Neural cell (in vitro differentiated cells): ENCODE data around the gene TMEM59L. TPM values are rescaled to one million over a fixed set of nuclear protein-coding genes. Genes with fewer than 3 reads are reported as not detected.
"Not testable (repeated sequence)": the region's sequence is repeated elsewhere in the genome, so short reads cannot be mapped to it uniquely, and the experiment has no call there.

ENCODE experiments used
- H2AFZ ChIP-seq: fragments of 200-600, 300-800 bp; sonication (generic), shearing (Covaris generic); 2 replicates; pipeline ENCODE4 v1.6.0; 2014; ENCODE audit warnings: low read depth, mild to moderate bottlenecking, antibody characterized with exemption, low read length, moderate library complexity
- H3F3A ChIP-seq: fragments of 200-600 bp; shearing (Covaris generic); 2 replicates; pipeline ENCODE4 v1.6.1; 2016; ENCODE audit warnings: mild to moderate bottlenecking, moderate library complexity, mixed read lengths, antibody characterized with exemption, low read length; ENCODE audit not compliant: insufficient read depth, poor library complexity, severe bottlenecking
- H3K27ac ChIP-seq: fragments of 200-600, 300-800 bp; sonication (generic), shearing (Covaris generic); 2 replicates; pipeline ENCODE4 v1.5.1; 2014; ENCODE audit warnings: mild to moderate bottlenecking, low read length, moderate library complexity
- H3K27me3 ChIP-seq: fragments of 300-800, 200-600 bp; sonication (generic), shearing (Covaris generic); 2 replicates; pipeline ENCODE4 v1.6.0; 2014; ENCODE audit warnings: mild to moderate bottlenecking, low read depth, low read length, moderate library complexity; ENCODE audit not compliant: insufficient read depth
- H3K36me3 ChIP-seq: fragments of 300-800, 200-600 bp; sonication (generic), shearing (Covaris generic); 2 replicates; pipeline ENCODE4 v1.5.1; 2014; ENCODE audit warnings: mild to moderate bottlenecking, antibody characterized with exemption, low read length, moderate library complexity; ENCODE audit not compliant: insufficient read depth
- H3K4me2 ChIP-seq: fragments of 300-800, 200-600 bp; sonication (generic), shearing (Covaris generic); 2 replicates; pipeline ENCODE4 v1.6.0; 2014; ENCODE audit warnings: mild to moderate bottlenecking, low read length
- H3K4me3 ChIP-seq: fragments of 300-800, 200-600 bp; sonication (generic), shearing (Covaris generic); 2 replicates; pipeline ENCODE4 v1.5.1; 2014; ENCODE audit warnings: mild to moderate bottlenecking, low read length, moderate library complexity
- H3K79me2 ChIP-seq: fragments of 200-600 bp; shearing (Covaris generic); replicated peaks from 2 replicates; pipeline ENCODE4 v1.6.0; 2014; ENCODE audit warnings: mild to moderate bottlenecking, low read length, moderate library complexity; ENCODE audit not compliant: insufficient read depth
- H3K9ac ChIP-seq: fragments of 300-800, 200-600 bp; sonication (generic), shearing (Covaris generic); 2 replicates; pipeline ENCODE4 v1.6.1; 2016; ENCODE audit warnings: mild to moderate bottlenecking, low read length, mixed read lengths
- H3K9me2 ChIP-seq: fragments of 200-600 bp; shearing (Covaris generic); 2 replicates; pipeline ENCODE4 v1.6.1; 2016; ENCODE audit warnings: mild to moderate bottlenecking, low read length, mixed read lengths; ENCODE audit not compliant: insufficient read depth
- H3K9me3 ChIP-seq: fragments of 200-600, 300-800 bp; sonication (generic), shearing (Covaris generic); 2 replicates; pipeline ENCODE4 v1.6.1; 2016; ENCODE audit warnings: mild to moderate bottlenecking, mixed run types, low read length, moderate library complexity, mixed read lengths
- H4K20me1 ChIP-seq: fragments of 200-600 bp; shearing (Covaris generic); 2 replicates; pipeline ENCODE4 v1.6.1; 2016; ENCODE audit warnings: mild to moderate bottlenecking, mixed run types; ENCODE audit not compliant: insufficient read depth
- EP300 ChIP-seq: fragments of 450-650 bp; conservative IDR thresholded peaks from 2 replicates; pipeline ENCODE4 v1.6.1; 2014; ENCODE audit warnings: antibody characterized with exemption, mild to moderate bottlenecking, moderate library complexity; ENCODE audit not compliant: poor library complexity, severe bottlenecking
- EZH2 ChIP-seq: fragments of 200-600, 300-800 bp; shearing (Covaris generic), sonication (generic); IDR thresholded peaks from 2 replicates; pipeline ENCODE4 v1.6.1; 2014; ENCODE audit warnings: antibody characterized with exemption, low read length, borderline replicate concordance, mild to moderate bottlenecking; ENCODE audit not compliant: insufficient read depth, poor library complexity, severe bottlenecking
- MXI1 ChIP-seq: fragments of 450-650 bp; conservative IDR thresholded peaks from 2 replicates; pipeline ENCODE4 v1.6.1; 2014; ENCODE audit warnings: antibody characterized with exemption, mild to moderate bottlenecking; ENCODE audit not compliant: poor library complexity, severe bottlenecking
- POLR2AphosphoS5 ChIP-seq: IDR thresholded peaks from 2 replicates; pipeline ENCODE4 v1.6.1; 2012
- RAD21 ChIP-seq: fragments of 450-650 bp; conservative IDR thresholded peaks from 2 replicates; pipeline ENCODE4 v1.6.1; 2014; ENCODE audit warnings: antibody characterized with exemption, mild to moderate bottlenecking, moderate library complexity
- SMC3 ChIP-seq: fragments of 450-650 bp; conservative IDR thresholded peaks from 2 replicates; pipeline ENCODE4 v1.6.1; 2014; ENCODE audit warnings: antibody characterized with exemption, mild to moderate bottlenecking, moderate library complexity; ENCODE audit not compliant: poor library complexity
- TAF1 ChIP-seq: IDR thresholded peaks from 2 replicates; pipeline ENCODE4 v1.6.1; 2012; ENCODE audit warnings: low read depth
- polyA plus RNA-seq: library from polyadenylated mRNA; depleted of rRNA; stranded (reverse); fragments of >200 nt; gene quantifications from 2 replicates; pipeline ENCODE4 v1.2.3, GENCODE V29; 2014
- TF ChIP-seq, protein P1 (sequence below): fragments of 450-650 bp; IDR thresholded peaks from 2 replicates; pipeline ENCODE4 v1.5.1; 2014; ENCODE audit warnings: antibody characterized with exemption, mild to moderate bottlenecking, moderate library complexity; ENCODE audit not compliant: poor library complexity, severe bottlenecking
- TF ChIP-seq, protein P2 (sequence below): IDR thresholded peaks from 2 replicates; pipeline ENCODE4 v1.6.1; 2012; ENCODE audit warnings: borderline replicate concordance

The TMEM59L gene
- polyA plus RNA-seq, 1 donor from 2014 or later: 138 TPM

DNA sequence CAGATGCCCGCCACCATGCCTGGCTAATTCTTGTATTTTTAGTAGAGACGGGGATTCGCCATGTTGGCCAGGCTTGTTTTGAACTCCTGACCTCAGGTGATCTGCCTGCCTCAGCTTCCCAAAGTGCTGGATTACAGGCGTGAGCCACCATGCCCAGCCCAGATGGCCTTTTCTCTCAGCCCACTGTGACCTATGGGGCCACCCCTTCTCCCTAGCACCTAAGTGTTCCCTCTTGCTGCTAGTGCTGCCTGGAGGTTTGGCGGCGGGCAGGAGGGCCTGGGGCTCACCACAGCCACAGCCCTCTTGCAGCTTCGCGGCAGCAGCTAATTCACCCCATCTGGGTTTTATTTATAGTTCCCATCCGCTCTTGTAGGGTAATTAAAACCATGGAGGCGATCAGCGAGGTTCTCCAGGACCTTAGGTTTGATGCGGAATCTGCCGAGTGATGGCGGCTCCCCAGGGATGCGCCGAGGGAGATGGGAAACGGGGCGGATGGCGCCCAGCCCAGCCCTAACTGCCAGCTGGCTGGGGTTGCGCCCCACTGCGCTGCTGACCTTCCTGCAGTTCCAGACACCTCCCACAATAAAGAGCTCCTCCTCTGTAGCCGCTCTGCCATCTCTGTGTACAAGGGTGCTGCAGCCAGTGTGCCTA, 20.8 kb upstream of the TMEM59L start:
- Histone ChIP-seq H3K27me3 (no peaks in the 10 kb centered on the region), H4K20me1 (no peaks in the 10 kb centered on the region), H3K9me3 (no peaks in the 10 kb centered on the region), H3K4me2 (no peak overlapping the region), H3F3A (no peaks in the 10 kb centered on the region), H3K36me3 (no peaks in the 10 kb centered on the region), H3K79me2 (no peaks in the 10 kb centered on the region), H3K27ac (no peak overlapping the region), H2AFZ (no peak overlapping the region), H3K9me2 (no peaks in the 10 kb centered on the region), H3K9ac (no peak overlapping the region), H3K4me3 (no peak overlapping the region)
- no peak for TF ChIP-seq SMC3
- TF ChIP-seq POLR2AphosphoS5: no peak
- TF ChIP-seq, protein P1, sequence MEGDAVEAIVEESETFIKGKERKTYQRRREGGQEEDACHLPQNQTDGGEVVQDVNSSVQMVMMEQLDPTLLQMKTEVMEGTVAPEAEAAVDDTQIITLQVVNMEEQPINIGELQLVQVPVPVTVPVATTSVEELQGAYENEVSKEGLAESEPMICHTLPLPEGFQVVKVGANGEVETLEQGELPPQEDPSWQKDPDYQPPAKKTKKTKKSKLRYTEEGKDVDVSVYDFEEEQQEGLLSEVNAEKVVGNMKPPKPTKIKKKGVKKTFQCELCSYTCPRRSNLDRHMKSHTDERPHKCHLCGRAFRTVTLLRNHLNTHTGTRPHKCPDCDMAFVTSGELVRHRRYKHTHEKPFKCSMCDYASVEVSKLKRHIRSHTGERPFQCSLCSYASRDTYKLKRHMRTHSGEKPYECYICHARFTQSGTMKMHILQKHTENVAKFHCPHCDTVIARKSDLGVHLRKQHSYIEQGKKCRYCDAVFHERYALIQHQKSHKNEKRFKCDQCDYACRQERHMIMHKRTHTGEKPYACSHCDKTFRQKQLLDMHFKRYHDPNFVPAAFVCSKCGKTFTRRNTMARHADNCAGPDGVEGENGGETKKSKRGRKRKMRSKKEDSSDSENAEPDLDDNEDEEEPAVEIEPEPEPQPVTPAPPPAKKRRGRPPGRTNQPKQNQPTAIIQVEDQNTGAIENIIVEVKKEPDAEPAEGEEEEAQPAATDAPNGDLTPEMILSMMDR: no peak
- no peak for TF ChIP-seq MXI1
- TF ChIP-seq EZH2: no peak
- no peak for TF ChIP-seq TAF1
- TF ChIP-seq RAD21: no peak
- TF ChIP-seq EP300: no peak
- TF ChIP-seq, protein P2, sequence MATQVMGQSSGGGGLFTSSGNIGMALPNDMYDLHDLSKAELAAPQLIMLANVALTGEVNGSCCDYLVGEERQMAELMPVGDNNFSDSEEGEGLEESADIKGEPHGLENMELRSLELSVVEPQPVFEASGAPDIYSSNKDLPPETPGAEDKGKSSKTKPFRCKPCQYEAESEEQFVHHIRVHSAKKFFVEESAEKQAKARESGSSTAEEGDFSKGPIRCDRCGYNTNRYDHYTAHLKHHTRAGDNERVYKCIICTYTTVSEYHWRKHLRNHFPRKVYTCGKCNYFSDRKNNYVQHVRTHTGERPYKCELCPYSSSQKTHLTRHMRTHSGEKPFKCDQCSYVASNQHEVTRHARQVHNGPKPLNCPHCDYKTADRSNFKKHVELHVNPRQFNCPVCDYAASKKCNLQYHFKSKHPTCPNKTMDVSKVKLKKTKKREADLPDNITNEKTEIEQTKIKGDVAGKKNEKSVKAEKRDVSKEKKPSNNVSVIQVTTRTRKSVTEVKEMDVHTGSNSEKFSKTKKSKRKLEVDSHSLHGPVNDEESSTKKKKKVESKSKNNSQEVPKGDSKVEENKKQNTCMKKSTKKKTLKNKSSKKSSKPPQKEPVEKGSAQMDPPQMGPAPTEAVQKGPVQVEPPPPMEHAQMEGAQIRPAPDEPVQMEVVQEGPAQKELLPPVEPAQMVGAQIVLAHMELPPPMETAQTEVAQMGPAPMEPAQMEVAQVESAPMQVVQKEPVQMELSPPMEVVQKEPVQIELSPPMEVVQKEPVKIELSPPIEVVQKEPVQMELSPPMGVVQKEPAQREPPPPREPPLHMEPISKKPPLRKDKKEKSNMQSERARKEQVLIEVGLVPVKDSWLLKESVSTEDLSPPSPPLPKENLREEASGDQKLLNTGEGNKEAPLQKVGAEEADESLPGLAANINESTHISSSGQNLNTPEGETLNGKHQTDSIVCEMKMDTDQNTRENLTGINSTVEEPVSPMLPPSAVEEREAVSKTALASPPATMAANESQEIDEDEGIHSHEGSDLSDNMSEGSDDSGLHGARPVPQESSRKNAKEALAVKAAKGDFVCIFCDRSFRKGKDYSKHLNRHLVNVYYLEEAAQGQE: no peak

DNA sequence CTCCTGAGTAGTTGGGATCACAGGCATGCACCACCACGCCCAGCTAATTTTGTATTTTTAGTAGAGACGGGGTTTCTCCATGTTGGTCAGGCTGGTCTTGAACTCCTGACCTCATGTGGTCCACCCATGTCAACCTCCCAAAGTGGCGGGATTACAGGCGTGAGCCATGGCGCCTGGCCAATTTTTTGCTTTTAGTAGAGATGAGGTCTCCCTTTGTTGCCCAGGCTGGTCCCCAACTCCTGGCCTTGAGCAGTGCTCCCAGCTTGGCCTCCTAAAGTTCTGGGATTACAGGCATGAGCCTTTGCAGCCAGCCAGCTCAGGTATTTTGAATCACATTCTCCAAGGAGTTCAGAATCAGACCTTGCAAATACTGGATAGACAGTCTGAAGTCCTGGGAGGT, 19.9 kb upstream of the TMEM59L start:
- H3K79me2 ChIP-seq, H3K27me3 ChIP-seq, H3K36me3 ChIP-seq, H2AFZ ChIP-seq, H3K4me3 ChIP-seq, H3K9ac ChIP-seq, H3K9me2 ChIP-seq, H3F3A ChIP-seq, H3K27ac ChIP-seq, H3K4me2 ChIP-seq, H4K20me1 ChIP-seq, H3K9me3 ChIP-seq: not testable (repeated sequence)
